Activated T-cell treated with anti-CD3 and anti-CD28 coated beads for 4 hours (primary cell): ENCODE data around the gene SMAD2.
"Not testable (repeated sequence)": the region's sequence is repeated elsewhere in the genome, so short reads cannot be mapped to it uniquely, and the experiment has no call there.

Source experiments
- DNase-seq: peaks from one replicate; pipeline ENCODE4 v3.0.0-alpha.2; 2020

SMAD2 gene

DNA sequence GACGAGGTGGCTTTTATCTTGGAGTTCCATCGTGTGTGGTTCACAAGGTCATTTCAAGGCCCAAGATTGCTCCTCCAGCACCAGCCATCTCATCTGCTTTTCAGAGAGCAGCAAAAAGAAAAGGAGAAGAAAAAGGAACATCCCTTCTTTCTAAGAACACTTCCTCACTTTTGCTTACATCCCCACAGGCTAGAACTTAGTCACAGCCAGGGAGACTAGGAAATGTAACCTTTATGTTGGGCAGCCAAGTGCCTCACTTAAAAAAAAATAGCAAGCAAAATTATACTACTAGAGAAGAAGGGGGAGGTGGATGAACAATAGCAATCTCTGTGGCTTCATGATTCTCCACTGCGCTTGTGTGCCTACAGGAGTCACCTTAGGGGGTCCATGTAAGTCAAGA, 141.8 kb downstream of the SMAD2 start:
- DNase-seq: no peak

DNA sequence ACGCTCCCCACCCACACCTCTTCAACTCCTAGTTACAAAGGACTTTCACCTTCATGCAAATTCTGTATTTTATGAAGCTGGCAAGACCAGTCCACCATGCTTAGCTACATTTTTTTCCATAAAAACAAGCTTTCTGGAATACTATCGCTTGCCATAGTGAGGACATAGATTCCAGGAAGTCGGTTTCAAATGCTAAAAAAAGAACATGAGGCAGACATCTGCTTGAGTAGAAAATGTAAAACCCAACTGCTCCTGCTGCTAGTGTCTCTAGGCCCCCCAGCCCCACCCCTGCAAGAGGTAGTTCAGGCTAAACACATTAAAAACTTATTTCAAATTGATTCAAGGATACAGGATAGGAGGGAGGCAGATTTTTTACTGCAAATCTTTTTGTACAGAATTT, 148.9 kb downstream of the SMAD2 start:
- no peak for DNase-seq

DNA sequence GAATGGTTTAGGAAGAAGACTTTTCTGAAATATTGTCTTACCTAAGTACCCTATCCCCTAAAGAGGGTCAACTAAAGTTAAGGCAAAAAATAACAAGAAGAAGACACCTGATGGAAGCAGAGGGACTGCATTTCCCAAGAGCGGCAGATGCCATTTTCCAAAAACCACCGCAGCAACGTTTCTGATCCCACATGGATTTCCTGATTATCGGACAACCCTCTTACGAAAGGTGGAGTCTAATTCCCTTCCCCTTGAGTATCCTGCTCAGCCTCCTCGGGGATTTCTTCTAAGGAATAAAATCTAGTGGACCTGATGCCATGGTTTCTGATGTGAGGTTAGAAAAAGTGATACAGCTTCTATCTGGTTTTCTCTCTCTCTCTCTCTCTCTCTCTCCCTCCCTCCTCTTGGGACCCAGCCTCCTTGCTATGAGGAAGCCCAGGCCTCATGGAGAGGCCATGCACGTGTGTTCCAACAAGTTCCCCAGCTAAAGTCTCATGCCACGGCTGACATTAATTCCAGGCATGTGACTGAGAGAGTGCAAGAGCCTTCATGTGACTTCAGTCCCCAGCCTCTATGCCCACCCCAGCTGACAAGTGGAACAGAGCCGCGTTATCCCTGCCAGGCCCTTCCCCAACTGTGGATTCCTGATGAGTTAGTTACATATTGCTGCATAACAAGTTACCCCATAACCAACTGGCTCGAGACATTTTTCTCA, 150.3 kb downstream of the SMAD2 start:
- DNase-seq: no peak

GRCh38 chr18:47779381-47779780, 151.1 kb downstream of the SMAD2 start:
- DNase-seq: no peak

DNA sequence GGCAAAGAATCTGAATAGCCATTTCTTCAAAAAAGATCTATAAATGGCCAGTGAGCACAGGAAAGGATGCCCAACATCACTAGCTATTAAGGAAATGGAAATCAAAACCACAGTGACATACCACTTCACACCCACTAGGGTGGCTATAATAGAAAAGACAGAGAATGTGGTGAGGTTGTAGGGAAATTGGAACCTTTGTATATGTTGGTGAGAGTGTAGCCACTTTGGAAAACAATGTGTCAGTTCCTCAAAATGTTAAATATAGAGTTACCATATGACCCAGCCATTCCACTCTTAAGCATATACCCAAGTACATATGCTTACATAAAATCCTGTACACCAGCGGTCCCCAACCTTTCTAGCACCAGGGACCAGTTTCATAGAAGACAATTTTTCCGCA, 152.8 kb downstream of the SMAD2 start:
- no peak for DNase-seq

DNA sequence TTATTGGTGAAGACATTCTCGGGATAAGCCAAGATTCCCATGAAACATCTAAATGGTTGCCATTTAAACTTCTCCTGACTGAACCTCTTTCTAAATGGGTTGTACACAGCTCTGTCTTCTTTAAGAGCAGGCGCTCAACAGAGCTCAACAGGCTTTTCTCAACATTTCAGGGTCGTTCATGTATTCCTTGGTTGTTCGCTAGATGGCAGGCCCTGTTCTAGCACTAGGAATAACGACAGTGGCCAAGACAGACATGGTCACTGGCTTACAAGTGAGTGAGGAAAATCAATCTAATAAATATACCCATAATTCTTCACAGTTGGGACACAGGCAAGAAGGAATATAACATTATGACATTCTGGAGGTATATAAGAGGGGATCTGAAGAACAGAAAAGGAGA, 154.5 kb downstream of the SMAD2 start:
- DNase-seq: no peak

- DNase-seq: no peak
Measured at GRCh38 chr18:47773931-47774330, 156.5 kb downstream of the SMAD2 start.

DNA sequence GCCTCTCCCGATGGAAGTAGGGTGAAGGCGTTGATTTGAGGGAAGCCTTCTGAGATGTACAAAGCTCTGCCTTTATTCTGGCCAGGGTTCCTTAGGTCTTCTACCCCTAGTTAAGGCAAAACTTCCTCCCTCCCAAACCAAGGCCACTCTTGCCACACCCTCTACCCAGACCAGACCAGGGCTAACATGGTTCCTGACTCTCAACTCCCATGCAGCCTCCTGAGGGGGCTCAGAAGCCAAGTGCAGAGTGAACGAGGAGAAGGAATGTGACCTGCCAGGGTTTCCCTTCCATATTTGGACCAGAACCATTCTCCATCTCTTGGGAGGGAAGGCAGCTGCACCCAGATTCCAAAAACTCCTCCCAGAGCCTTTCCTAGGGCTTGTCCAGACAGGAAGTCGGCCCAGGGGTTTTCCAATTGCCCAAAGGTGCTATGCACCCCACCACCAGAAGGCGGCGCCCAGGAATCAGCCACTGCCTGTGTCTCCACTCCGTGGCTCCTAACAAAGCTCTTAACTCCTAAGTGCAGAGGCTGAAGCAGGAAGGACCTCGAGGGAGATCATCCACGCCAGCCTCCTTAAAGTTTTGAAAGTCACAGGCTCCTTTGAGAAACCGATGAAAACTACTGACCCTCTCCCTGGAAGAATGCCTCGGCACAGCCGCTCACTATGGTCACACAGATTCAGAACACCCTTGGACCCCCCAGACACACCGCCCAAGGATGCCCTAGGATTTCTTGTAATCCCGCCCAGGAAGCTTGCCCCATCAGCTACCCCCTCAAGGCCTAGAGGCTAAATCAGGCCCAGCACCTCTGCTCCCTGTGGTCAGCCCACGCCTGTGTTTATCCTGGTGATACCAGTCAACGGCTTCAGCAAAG, 157.8 kb downstream of the SMAD2 start:
- peak; percentile 50 for DNase-seq

DNA sequence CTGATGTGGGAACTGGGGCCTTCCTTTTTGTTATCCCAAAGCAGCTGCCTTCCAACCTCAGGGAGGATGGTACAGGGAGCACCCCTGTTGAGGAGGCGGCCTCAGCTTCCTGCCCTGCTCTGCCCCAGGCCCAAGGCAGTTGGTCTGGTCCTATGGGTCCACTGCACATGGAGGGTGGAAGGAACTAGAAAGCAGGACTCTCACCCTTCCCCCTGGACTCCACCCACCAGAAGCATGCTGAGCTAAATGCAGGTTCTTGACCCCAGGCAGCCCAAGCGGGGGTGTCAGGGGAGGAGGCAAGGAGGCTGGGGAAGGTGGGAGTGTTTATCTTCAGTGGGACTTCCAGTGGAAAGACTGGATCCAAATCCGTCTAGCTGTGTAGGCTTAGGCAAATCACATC, 158.5 kb downstream of the SMAD2 start:
- no peak for DNase-seq

DNA sequence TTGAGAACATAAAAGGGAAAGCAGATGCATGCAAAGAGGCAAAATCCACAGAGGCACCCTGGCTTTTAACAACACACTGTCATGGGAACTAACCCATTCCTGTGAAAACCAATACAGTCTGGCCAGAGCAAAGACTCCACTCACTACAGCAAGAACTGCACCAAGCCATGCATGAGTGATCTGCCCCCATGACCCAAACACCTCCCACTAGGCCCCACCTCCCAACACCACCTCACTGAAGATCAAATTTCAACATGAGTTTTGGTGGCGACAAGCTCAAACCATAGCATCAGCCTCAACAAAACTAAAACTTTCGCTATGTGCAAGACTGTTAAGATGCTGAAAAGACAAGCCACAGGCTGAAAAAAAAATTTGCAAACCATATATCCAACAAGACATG, 162.8 kb downstream of the SMAD2 start:
- DNase-seq: no peak

DNA sequence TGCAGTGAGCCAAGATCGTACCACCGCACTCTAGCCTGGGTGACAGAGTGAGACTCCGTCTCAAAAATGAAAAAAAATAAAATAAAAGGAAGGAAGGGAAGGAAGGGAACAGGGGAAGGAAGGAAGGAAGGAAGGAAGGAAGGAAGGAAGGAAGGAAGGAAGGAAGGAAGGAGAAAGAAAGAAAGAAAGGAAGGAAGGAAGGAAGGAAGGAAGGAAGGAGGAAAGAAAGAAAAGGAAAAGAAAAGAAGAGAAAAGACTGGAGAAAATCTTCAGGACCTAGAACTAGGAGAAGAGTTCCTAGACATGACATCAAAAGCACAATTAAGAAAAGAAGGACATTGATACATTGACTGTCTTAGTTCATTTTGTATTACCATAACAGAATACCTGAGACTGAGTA, 163.3 kb downstream of the SMAD2 start:
- DNase-seq: not testable (repeated sequence)
